ENCODE results near the gene ERMP1.

The ERMP1 gene

GRCh38 chr9:5851445-5851844, 18.5 kb upstream of the ERMP1 start:
- DNase-seq, result peak; percentile 76

- DNase-seq, result no peak
Observed at GRCh38 chr9:5850724-5851122, 17.8 kb upstream of the ERMP1 start.

- DNase-seq, result no peak
Observed at GRCh38 chr9:5848372-5848882, 15.5 kb upstream of the ERMP1 start.

GRCh38 chr9:5846501-5846921, 13.6 kb upstream of the ERMP1 start:
- no peak for DNase-seq

GRCh38 chr9:5846096-5846495, 13.2 kb upstream of the ERMP1 start:
- no peak for DNase-seq

- DNase-seq, result no peak
Observed at GRCh38 chr9:5845157-5845531, 12.2 kb upstream of the ERMP1 start.

- no peak for DNase-seq
Observed at GRCh38 chr9:5843794-5844471, 11.0 kb upstream of the ERMP1 start.

- no peak for DNase-seq
Observed at GRCh38 chr9:5842929-5843793, 10.2 kb upstream of the ERMP1 start.

- peak; percentile 45 for DNase-seq
Observed at GRCh38 chr9:5841771-5842573, 9.1 kb upstream of the ERMP1 start.

- no peak for DNase-seq
Observed at GRCh38 chr9:5840788-5841187, 7.9 kb upstream of the ERMP1 start.

GRCh38 chr9:5839572-5839902, 6.6 kb upstream of the ERMP1 start:
- no peak for DNase-seq

- DNase-seq, result peak; percentile 15
Observed at GRCh38 chr9:5838884-5839571, 6.1 kb upstream of the ERMP1 start.

GRCh38 chr9:5835808-5836207, 2.9 kb upstream of the ERMP1 start:
- DNase-seq, result no peak

GRCh38 chr9:5834214-5834613, 1.3 kb upstream of the ERMP1 start:
- no peak for DNase-seq

GRCh38 chr9:5832071-5832537, 813 bp downstream of the ERMP1 start:
- DNase-seq, result peak; percentile 38

- no peak for DNase-seq
Observed at GRCh38 chr9:5825895-5826622, 6.9 kb downstream of the ERMP1 start.

GRCh38 chr9:5825223-5825622, 7.7 kb downstream of the ERMP1 start:
- no peak for DNase-seq

GRCh38 chr9:5820425-5820824, 12.5 kb downstream of the ERMP1 start:
- no peak for DNase-seq

GRCh38 chr9:5819174-5819573, 13.7 kb downstream of the ERMP1 start:
- DNase-seq, result no peak

- no peak for DNase-seq
Observed at GRCh38 chr9:5818424-5819142, 14.3 kb downstream of the ERMP1 start.

- DNase-seq, result no peak
Observed at GRCh38 chr9:5817862-5818261, 15.1 kb downstream of the ERMP1 start.
